ENCODE data around the gene TOR4A.

DNA sequence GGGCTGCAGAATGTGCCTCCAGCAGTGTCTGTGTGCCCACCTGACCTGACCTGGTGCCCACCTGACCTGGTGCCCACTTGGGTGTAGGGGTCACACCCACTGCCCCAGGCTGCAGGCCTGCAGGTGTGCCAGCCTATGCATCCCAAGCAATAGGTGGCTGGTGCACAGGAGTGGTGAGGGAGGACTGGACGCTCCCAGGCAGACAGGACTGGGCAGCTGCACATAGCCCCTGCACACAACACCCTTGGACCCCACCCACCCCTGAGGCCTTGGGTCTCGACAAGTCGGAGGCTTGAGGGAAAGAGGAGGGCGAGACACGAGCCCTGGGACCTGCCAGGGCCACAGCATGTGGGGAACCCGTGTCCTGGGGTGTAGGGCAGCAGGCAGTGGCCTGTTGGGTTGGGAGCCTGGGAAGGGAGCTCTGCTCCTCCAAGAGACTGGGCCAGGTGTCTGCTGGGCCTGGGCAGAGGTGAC is 35.4 kb downstream of the TOR4A start:
- TF ChIP-seq, protein P1, sequence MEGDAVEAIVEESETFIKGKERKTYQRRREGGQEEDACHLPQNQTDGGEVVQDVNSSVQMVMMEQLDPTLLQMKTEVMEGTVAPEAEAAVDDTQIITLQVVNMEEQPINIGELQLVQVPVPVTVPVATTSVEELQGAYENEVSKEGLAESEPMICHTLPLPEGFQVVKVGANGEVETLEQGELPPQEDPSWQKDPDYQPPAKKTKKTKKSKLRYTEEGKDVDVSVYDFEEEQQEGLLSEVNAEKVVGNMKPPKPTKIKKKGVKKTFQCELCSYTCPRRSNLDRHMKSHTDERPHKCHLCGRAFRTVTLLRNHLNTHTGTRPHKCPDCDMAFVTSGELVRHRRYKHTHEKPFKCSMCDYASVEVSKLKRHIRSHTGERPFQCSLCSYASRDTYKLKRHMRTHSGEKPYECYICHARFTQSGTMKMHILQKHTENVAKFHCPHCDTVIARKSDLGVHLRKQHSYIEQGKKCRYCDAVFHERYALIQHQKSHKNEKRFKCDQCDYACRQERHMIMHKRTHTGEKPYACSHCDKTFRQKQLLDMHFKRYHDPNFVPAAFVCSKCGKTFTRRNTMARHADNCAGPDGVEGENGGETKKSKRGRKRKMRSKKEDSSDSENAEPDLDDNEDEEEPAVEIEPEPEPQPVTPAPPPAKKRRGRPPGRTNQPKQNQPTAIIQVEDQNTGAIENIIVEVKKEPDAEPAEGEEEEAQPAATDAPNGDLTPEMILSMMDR (IDR thresholded peaks at IDR 0.05) = no peak
- TF ChIP-seq POLR2A (IDR thresholded peaks at IDR 0.05) = no peak

Data from ovary (tissue), 3 donors.